Activated T-helper 1 cell treated with anti-CD3 and anti-CD28 coated beads, Interleukin-12 subunit alpha, Interleukin-12 subunit beta, Interleukin-2, Interleukin-4 antibody, amounts not matched to agents 30 ng/mL and 10 ng/mL and 1 ng/mL, durations not matched to agents 14 hours and 24 hours and 36 hours (primary cell): ENCODE measurements around the gene S100A7. TPM values are rescaled to one million over a fixed set of nuclear protein-coding genes. Genes with fewer than 3 reads are reported as not detected.
"Not testable (repeated sequence)": the region's sequence is repeated elsewhere in the genome, so short reads cannot be mapped to it uniquely, and the experiment has no call there.

Experiments
- DNase-seq: peaks from one replicate; pipeline ENCODE4 v3.0.0; 2021; ENCODE audit warnings: low spot score
- H3K27ac Mint-ChIP-seq: one replicate; pipeline ENCODE4 v1.8.0; 2021; ENCODE audit warnings: mild to moderate bottlenecking, mixed read lengths
- H3K27me3 Mint-ChIP-seq: one replicate; pipeline ENCODE4 v1.8.0; 2022; ENCODE audit warnings: mild to moderate bottlenecking, moderate library complexity, mixed read lengths; ENCODE audit not compliant: insufficient read depth
- H3K36me3 Mint-ChIP-seq: one replicate; pipeline ENCODE4 v1.8.0; 2021; ENCODE audit warnings: low read depth, mixed read lengths
- H3K4me1 Mint-ChIP-seq: one replicate; pipeline ENCODE4 v1.8.0; 2021; ENCODE audit warnings: low read depth, mixed read lengths
- H3K4me3 Mint-ChIP-seq: one replicate; pipeline ENCODE4 v1.8.0; 2021; ENCODE audit warnings: mild to moderate bottlenecking, moderate library complexity, mixed read lengths
- H3K9me3 Mint-ChIP-seq: one replicate; pipeline ENCODE4 v1.8.0; 2021; ENCODE audit warnings: mixed read lengths
- intact Hi-C: fragments of 100-400 bp; cut with micrococcal nuclease; formaldehyde crosslinking; loops from one replicate; pipeline ENCODE4 v1.15.1; 2024
- total RNA-seq: library from RNA; stranded (reverse); gene quantifications from 2 replicates; pipeline ENCODE4 v1.2.3, GENCODE V29; 2022

Gene S100A7
- total RNA-seq, 1 donor from 2014 or later: not detected

- Mint-ChIP-seq H3K4me3 (no peak overlapping the region), H3K36me3 (no peaks in the 10 kb centered on the region), H3K9me3 (no peaks in the 10 kb centered on the region), H3K4me1 (no peaks in the 10 kb centered on the region), H3K27ac (no peak overlapping the region), H3K27me3 (peaks cover 3% of the 10 kb centered on the region)
- no peak for DNase-seq
- intact Hi-C loops: no loop called here
Measured at GRCh38 chr1:153420306-153420705, 40.1 kb downstream of the S100A7 start.

- H3K4me3 Mint-ChIP-seq, intact Hi-C loops, H3K27ac Mint-ChIP-seq, H3K4me1 Mint-ChIP-seq, H3K27me3 Mint-ChIP-seq, H3K36me3 Mint-ChIP-seq, H3K9me3 Mint-ChIP-seq, DNase-seq: not testable (repeated sequence)
Measured at GRCh38 chr1:153419436-153419793, 41.0 kb downstream of the S100A7 start.

DNA sequence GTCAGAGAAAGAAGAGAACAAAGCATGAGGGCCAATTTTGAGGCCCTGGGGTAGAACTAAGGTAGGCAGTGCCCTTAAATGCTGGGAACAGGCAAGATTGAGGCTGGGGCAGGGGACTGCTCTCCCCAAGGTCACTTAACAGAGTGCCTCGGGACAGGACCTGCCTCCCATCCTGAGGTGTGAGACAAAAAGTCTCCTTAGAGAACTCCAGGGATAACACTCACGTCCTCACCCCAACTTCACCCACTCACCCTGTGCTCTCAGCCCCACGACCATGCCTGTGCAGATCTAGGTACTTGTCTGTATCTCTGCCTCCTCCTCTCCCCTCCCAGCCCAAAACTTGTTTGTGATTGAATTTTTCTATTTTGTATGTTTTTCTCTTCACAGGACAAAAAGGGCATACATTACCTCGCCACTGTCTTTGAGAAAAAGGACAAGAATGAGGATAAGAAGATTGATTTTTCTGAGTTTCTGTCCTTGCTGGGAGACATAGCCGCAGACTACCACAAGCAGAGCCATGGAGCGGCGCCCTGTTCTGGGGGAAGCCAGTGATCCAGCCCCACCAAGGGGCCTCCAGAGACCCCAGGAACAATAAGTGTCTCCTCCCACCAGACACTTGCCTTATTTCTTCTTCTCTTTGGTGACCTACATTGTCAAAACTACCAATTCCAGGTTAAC is 41.6 kb downstream of the S100A7 start:
- H3K36me3 Mint-ChIP-seq: not testable (repeated sequence)

DNA sequence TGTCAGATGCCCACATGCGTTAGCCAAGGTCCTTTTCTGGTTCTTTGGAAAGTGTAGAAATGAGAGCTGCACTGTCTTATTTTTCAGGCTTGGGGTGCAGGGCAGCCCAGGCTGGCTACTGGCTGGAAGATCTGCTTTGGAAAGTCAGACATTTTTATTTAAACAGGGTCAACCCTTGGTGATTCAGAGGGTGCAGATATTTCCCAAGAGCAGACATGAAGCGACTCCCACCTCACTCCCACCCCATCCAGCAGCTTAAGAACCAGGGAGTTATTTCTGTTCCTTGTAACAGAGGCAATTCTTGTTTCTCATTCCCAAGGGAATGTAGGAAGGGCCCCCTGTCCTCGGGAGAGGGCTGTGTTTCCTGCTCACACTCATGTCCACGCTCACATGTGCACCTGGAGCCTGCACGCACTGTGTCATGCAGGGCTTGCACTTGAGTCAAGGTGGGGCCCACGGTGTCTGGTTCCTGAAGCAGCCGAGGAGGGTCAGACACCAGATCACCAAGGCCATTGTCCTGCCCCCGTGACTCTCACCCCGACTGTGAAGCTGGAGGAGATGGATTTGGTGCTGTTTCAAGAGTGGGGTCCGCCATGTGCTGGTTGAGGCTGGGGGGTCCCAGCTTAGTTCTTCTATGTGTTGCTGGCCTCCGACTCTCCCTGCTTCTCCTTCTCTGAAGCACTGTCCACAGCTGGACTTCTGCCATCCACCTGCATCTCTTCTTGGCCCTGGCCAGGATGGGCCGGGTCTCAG is 43.1 kb downstream of the S100A7 start:
- Mint-ChIP-seq H3K9me3 (no peaks in the 10 kb centered on the region), H3K27me3 (peaks cover 2% of the 10 kb centered on the region), H3K27ac (no peak overlapping the region), H3K36me3 (no peaks in the 10 kb centered on the region), H3K4me3 (no peak overlapping the region), H3K4me1 (no peaks in the 10 kb centered on the region)
- DNase-seq: no peak
- intact Hi-C loops: no loop called here

More for the DNA sequence above, 41.6 kb downstream of the S100A7 start:
- H3K4me1 Mint-ChIP-seq, H3K4me3 Mint-ChIP-seq, H3K9me3 Mint-ChIP-seq, intact Hi-C loops, DNase-seq, H3K27ac Mint-ChIP-seq, H3K27me3 Mint-ChIP-seq: not testable (repeated sequence)

- Mint-ChIP-seq H3K27me3 (peaks cover 2% of the 10 kb centered on the region), H3K4me3 (no peak within 1 kb of the TSS), H3K27ac (no peak within 1 kb of the TSS), H3K4me1 (no peaks in the 10 kb centered on the region), H3K36me3 (no peaks in the 10 kb centered on the region), H3K9me3 (no peaks in the 10 kb centered on the region)
- intact Hi-C loops: no loop called here
- no peak for DNase-seq
Measured at GRCh38 chr1:153415850-153416570, 44.4 kb downstream of the S100A7 start, which contains the start of gene S100A7A. Gene S100A7A, plus strand, starts transcription at chr1:153416520. Its CDS starts 1,563 bp downstream, at chr1:153418083.

- H3K27ac Mint-ChIP-seq, DNase-seq, intact Hi-C loops, H3K36me3 Mint-ChIP-seq, H3K4me3 Mint-ChIP-seq, H3K4me1 Mint-ChIP-seq, H3K9me3 Mint-ChIP-seq: not testable (repeated sequence)
- peaks cover 14% of the 10 kb centered on the region for H3K27me3 Mint-ChIP-seq
Measured at GRCh38 chr1:153413961-153414360, 46.5 kb downstream of the S100A7 start.

Other genes with a start within 250 kb of the S100A7 start
- not detected in 2 replicates for gene PRR9, start 243.1 kb downstream of the S100A7 start, total RNA-seq
- gene LORICRIN, start 201.0 kb downstream of the S100A7 start, total RNA-seq: not detected in 2 replicates
- gene PGLYRP3, start 147.7 kb downstream of the S100A7 start, total RNA-seq: not detected in 2 replicates
- not detected in 2 replicates for gene PGLYRP4, start 111.8 kb downstream of the S100A7 start, total RNA-seq
- gene S100A9, start 102.8 kb downstream of the S100A7 start, total RNA-seq: not detected in 2 replicates
- not detected in 2 replicates for gene S100A12, start 85.0 kb downstream of the S100A7 start, total RNA-seq
- not detected in 2 replicates for gene S100A8, start 69.6 kb downstream of the S100A7 start, total RNA-seq
- gene S100A7A, start 44.1 kb downstream of the S100A7 start, total RNA-seq: not detected in 2 replicates
- 154 and 159 TPM in 2 replicates for gene S100A6, start 75.3 kb upstream of the S100A7 start, total RNA-seq
- 1.3 and 1.6 TPM in 2 replicates for gene S100A5, start 80.3 kb upstream of the S100A7 start, total RNA-seq
- 165 and 167 TPM in 2 replicates for gene S100A4, start 85.2 kb upstream of the S100A7 start, total RNA-seq
- gene S100A3, start 88.6 kb upstream of the S100A7 start, total RNA-seq: not detected in 2 replicates
- gene S100A2, start 105.2 kb upstream of the S100A7 start, total RNA-seq: 0.21 and 1.1 TPM in 2 replicates
- not detected in 2 replicates for gene S100A16, start 152.5 kb upstream of the S100A7 start, total RNA-seq
- 0.16 TPM in 1 of 2 replicates, not detected in the other for gene S100A14, start 155.7 kb upstream of the S100A7 start, total RNA-seq
- gene S100A13, start 166.9 kb upstream of the S100A7 start, total RNA-seq: 2.5 and 5.1 TPM in 2 replicates
- gene S100A1, start 167.8 kb upstream of the S100A7 start, total RNA-seq: not detected in 2 replicates
- gene CHTOP, start 173.4 kb upstream of the S100A7 start, total RNA-seq: 101 and 105 TPM in 2 replicates
- 31.1 and 35.4 TPM in 2 replicates for gene SNAPIN, start 198.1 kb upstream of the S100A7 start, total RNA-seq
- 354 and 366 TPM in 2 replicates for gene ILF2, start 210.3 kb upstream of the S100A7 start, total RNA-seq
- gene NPR1, start 218.0 kb upstream of the S100A7 start, total RNA-seq: 0.05 and 0.07 TPM in 2 replicates